ENCODE results near the gene CTAG1A.
A peak's percentile ranks its signal among the peaks of the same experiment; 100 is the strongest.
"Not testable (repeated sequence)": the region's sequence is repeated elsewhere in the genome, so short reads cannot be mapped to it uniquely, and the experiment has no call there.

Gene CTAG1A

GRCh38 chrX:154584585-154585183, at the start of gene CTAG1A:
Gene CTAG1A, plus strand, starts transcription at chrX:154585133. Its CDS starts 74 bp downstream, at chrX:154585207.
- DNase-seq = not testable (repeated sequence)

GRCh38 chrX:154535892-154536291, 49.0 kb upstream of the CTAG1A start:
- no peak for DNase-seq

GRCh38 chrX:154539077-154539476, 45.9 kb upstream of the CTAG1A start:
- DNase-seq = no peak

- DNase-seq = not testable (repeated sequence)
Measured at GRCh38 chrX:154540365-154540764, 44.6 kb upstream of the CTAG1A start.

- DNase-seq = no peak
Measured at GRCh38 chrX:154540897-154541535, 43.9 kb upstream of the CTAG1A start.

- no peak for DNase-seq
Measured at GRCh38 chrX:154541589-154541895, 43.4 kb upstream of the CTAG1A start.

- DNase-seq = peak; percentile 95
Measured at GRCh38 chrX:154541896-154542722, 42.8 kb upstream of the CTAG1A start.

GRCh38 chrX:154542723-154543424, 42.1 kb upstream of the CTAG1A start:
- DNase-seq = peak; percentile 87

GRCh38 chrX:154545673-154546274, 39.2 kb upstream of the CTAG1A start:
- DNase-seq = no peak

GRCh38 chrX:154546354-154547244, 38.3 kb upstream of the CTAG1A start, which contains the start of gene G6PD:
Gene G6PD, minus strand, starts transcription at chrX:154546846. Its CDS starts 691 bp downstream, at chrX:154546155.
- peak; percentile 74 for DNase-seq

GRCh38 chrX:154547245-154548027, 37.5 kb upstream of the CTAG1A start, which contains the start of gene IKBKG:
Gene IKBKG, plus strand, starts transcription at chrX:154547620. Its CDS starts 4,383 bp downstream, at chrX:154552003.
- DNase-seq = peak; percentile 91

- DNase-seq = no peak
Measured at GRCh38 chrX:154548028-154548316, 37.0 kb upstream of the CTAG1A start.

GRCh38 chrX:154549766-154550165, 35.2 kb upstream of the CTAG1A start:
- DNase-seq = no peak

GRCh38 chrX:154552112-154552806, 32.7 kb upstream of the CTAG1A start:
- DNase-seq = not testable (repeated sequence)

GRCh38 chrX:154558060-154558690, 26.8 kb upstream of the CTAG1A start:
- not testable (repeated sequence) for DNase-seq

- DNase-seq = not testable (repeated sequence)
Measured at GRCh38 chrX:154558896-154559295, 26.0 kb upstream of the CTAG1A start.

- not testable (repeated sequence) for DNase-seq
Measured at GRCh38 chrX:154560326-154560725, 24.6 kb upstream of the CTAG1A start.

GRCh38 chrX:154562295-154562694, 22.6 kb upstream of the CTAG1A start:
- not testable (repeated sequence) for DNase-seq

- not testable (repeated sequence) for DNase-seq
Measured at GRCh38 chrX:154570361-154570760, 14.6 kb upstream of the CTAG1A start.

GRCh38 chrX:154573061-154573460, 11.9 kb upstream of the CTAG1A start:
- not testable (repeated sequence) for DNase-seq
